A549 (cell line): ENCODE results near the gene SEPTIN10.

Experiments
- CTCF ChIP-seq: fragments of >200 bp; sonication (Bioruptor Twin); formaldehyde crosslinking; IDR thresholded peaks from 3 replicates; pipeline ENCODE4 v1.5.1; 2016
- KDM1A ChIP-seq: fragments of 200-600 bp; sonication (generic); IDR thresholded peaks from 2 replicates; pipeline ENCODE4 v1.6.1; 2016; ENCODE audit warnings: low read depth, mild to moderate bottlenecking

GRCh38 chr2:109532728-109533076 lies 81.1 kb downstream of the SEPTIN10 start:
- TF ChIP-seq KDM1A = no peak
- no peak for TF ChIP-seq CTCF
